ENCODE measurements around the gene CTNNA3.

CTNNA3 gene

DNA sequence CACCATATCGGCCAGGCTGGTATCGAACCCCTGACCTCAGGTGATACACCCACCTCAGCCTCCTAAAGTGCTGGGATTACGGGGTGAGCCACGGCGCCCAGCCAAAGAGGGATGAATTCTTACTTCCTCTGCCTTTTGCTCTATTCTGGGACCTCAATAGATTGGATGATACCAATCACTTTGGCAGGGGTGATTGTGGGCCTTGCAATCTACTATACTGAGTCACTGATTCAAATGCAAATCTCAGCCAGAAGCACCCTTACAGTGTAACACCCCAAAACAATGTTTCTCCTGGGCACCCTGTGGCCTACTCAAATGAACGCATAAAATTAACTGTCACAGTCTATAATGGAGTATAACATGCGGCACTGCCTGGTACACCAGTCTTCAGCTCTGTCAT is 1366.8 kb downstream of the CTNNA3 start:
- no peak for DNase-seq

DNA sequence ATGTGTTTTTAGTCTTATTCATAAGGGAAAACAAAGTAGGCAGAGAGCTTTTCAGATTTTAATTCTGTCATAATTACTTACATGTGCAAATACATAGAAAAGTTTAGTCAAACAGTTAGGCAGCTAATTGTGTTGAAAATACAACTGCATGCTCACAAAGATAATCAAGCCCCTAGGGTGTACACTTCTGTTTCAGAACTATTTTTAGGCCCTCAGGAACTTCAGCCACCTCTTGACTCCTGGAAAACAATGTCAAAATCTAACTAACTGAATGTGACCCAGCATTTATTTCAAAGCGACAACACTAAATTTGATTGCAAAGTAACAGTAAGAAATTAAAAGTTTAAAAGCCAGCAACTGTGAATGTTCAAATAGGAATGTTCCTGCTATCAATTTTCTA is 1369.1 kb downstream of the CTNNA3 start:
- DNase-seq = no peak

DNA sequence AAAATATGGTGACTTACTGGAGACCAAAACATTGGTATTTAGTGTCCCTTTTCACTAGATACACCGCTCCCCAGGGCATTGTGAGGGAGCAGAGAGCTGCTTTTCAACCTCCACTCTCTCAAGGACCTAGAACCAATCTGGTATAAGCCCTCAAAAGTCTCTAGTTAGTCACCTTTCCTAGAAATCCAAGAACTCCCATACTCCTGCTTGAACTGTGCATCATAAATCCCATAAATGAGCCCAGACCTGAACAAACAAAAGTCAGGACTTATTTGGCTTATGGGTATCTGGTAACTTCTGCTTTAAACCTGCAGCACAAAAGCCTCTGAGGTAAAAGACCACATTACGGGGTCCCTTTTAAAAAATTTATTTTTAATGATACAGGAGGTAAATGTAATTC is 1373.2 kb downstream of the CTNNA3 start:
- no peak for DNase-seq

DNA sequence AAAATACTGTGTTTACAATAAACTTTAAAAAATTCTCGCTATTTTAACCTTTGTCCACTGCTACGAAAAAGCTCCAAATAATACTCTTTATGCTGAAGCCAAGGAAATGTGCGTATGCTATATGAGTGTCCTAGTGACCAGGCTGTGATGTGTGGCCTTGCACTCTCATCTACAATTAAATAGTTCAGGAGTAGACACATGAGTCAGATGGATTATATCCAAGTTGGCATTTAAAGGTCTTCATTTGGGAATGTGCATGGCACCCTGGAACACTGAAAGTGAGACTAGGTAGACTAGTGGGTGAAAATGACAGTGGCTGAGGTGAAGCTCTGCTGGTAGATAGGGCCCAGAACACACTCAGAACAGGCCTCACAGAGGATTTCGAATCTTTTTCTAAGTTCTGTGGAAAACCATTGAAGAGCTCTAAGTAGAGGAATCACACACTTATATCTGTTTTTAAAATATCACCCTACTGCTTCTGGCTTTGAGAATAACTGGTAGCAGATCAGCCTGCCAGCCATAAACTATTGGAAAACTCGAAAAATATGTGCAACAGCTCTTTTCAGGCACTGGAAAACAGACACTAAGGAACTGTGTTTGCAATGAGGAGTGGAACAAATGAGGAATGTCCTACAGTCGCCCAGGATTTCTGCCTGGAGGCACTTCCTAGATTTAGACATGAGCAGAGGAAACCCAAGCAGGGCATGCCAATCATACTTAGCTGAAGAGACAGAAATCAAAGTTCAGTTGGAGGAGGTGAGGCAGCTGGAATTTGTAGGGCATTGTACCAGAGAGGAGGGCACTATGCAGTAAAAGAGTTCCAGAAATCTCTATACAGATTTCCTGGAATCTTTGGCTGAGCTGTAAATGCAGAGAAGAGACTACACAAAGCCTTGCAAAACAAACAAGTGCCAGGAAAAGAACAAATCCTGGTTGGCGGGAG is 1374.0 kb downstream of the CTNNA3 start:
- DNase-seq = no peak

DNA sequence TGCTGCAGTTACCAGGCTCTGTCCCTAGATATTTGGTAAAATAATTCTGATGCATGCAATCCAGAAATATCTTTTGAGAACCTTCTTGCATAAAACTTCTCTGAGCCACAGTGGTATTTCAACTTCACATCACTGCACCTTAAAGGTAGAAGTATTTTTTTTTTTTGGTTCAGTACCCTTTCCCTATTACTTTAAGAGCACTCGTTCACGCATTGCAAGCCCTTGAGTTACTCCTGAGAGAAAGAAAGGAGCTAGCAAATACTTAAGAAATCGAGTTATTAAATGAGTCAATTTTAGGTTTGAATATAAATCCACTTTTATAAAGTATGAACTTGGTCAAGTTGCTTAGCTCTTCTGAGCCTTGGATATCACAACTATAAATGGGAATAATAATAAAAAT is 1377.2 kb downstream of the CTNNA3 start:
- no peak for DNase-seq

DNA sequence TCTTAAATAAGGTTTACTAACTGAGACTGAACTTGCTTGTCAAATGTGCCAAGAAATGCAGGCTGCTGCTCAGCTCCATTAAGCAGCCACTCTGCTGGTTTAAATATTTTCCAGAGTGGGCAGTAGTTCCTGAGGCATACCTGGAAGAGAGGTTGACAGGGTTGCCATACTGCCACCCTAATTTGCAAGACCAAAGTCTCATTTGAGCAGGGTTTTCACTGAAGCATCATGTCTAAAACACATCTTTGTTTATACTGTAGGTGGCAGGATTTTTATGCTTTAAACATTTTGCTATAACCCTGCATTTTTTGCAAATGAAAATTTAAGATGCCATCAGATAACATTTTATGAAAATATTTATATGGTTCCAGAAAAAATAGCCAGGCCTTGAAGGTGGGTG is 1388.2 kb downstream of the CTNNA3 start:
- DNase-seq = no peak

DNA sequence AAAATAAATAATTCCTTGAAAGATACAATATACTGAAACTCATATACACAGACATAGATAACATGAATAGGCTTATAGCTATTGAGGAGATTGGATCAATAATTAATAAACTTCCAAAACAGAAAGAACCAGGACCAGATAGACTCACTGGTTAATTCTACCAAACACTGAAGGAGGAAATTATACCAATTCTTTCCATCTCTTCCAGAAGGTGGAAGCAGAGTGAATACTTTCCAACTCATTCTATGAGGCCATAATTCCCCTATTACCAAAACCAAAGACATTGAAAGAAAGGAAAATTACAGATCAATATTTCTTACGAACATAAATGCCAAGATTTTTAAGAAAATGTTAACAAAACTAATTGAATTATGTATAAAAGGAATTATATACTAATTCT is 1394.9 kb downstream of the CTNNA3 start:
- no peak for DNase-seq

DNA sequence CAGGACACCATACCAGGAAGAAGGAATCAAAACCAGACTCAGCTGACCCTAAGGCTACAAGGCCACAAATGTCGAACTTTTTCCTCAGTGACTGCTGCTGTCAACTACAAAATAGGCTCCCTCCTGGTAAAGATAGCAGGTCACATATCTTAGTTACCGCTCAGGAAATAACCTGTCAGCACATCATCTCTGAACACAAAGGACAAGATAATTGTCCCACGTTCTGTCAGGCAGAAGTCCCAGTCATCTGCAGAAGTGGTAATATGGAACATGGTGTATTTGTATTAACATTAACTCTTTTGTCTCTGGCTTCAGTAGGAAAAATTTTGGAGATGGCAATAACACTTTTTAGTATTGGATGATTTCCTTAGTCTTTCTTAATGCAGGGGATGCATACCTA is 1400.4 kb downstream of the CTNNA3 start:
- DNase-seq = no peak

DNA sequence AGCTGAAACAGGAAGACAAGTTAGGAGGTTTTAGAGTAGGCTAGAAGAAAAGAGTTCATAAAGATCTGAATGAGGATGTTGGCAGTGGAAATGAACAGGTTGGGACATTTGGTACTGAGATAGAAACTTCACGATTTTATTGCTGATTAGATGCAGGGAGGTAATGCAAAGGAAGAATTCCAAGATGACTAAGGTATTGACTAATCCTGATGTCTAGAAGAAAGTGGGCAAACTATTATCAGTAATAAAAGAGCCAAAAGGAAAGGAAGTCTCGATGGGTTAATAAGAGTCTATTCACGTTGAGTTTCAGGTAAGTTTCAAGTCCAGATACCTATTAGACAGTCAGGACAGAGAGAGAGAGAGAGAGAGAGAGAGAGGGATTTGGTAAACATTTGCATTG is 1401.5 kb downstream of the CTNNA3 start:
- DNase-seq = no peak

DNA sequence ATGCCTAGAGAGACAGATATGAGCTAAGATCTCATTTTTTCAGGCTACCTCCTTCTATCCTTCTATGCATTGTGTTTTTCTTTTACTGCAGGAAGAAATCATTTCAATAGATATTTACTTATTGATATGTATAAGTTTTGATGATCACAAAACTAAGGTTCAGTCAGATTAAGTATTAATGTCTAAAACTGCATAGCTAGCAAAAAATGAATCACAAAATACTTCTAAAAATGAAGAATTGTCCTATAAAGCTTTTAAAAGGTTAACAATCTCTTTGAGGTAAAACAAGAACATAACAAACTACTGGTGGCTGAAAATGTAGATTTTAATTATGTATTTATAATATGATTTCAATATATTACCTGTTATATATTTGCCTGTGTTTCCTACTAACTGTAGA is 1403.1 kb downstream of the CTNNA3 start:
- DNase-seq = no peak

DNA sequence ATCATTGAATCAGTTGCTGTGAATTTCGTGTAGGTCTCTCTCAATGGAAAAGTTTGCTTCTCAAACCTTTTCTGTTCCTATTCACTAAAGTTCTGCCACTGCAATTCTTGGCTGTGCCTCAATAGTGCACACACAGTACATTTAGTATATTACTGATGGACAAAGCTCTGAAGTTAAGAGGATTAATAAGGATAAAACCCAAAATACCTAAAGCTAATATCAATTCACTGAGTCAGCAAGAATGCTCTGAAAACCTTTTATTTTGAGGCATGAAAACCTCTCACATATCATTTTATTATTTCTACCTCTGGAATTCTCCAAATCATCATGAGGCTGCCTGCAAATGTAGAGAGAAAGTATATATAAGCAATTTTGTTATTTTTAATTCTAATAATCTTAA is 1403.5 kb downstream of the CTNNA3 start:
- DNase-seq = no peak

DNA sequence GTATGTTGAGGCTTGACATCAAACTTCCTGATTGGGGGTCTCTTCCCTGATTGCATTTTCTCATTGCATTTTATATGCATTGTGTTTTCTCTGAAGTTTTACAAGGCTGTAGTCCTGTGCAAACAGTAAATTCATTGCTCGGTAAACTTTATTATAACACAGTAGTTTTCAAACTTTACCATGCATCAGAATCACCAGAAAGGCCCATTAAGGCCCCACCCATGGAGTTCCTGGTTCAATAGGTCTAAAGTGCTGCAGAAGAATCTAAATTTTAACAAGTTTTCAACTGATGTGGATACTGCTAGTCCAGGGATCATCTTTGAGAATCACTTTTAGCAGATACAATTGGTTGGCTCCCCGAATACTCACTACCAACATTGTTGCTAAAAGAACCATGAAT is 1404.9 kb downstream of the CTNNA3 start:
- DNase-seq = no peak

DNA sequence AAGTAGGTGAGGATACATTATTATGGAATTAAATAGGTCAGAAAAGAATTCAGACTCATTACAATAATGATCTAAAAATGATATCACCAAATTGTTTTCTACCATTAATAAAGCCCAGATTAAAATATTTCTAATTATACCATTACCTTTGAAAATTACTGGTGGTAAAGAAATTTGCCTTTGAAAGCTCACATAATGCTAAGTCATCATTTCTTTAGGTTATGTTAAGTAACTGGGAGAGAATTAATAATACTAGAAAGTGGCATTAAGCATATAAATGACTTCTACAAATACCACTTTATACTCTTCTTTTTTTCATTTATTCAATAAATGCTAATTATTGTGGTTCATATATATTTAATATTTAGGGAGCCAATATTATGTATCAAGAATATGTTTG is 1411.4 kb downstream of the CTNNA3 start:
- no peak for DNase-seq

DNA sequence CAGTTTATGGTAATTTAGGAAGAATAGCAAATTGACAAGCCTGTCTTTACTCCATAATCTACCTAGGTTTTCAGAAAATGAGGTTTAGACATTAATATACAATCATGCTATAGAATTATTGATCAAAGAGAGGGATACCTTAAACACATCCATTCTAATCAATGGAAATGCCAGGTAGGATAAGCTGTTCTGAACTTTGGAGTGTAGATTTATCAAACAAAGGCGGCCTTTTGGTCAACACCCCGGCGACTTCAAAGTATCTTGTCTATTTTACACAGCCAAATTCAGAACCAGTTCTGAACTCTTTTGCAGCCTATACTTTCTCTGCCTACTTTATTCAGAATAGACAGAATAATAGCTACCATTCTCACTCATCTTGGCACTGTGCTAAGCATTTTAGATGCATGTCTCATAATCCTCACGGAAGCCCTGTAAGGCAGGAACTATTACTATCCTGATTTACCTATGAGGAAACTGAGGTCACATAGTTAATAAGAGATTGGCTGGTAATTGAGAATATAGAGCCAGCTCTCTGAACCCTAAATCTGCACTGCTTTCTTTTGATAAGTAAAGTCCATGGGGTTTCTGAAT is 1412.0 kb downstream of the CTNNA3 start:
- DNase-seq = no peak

DNA sequence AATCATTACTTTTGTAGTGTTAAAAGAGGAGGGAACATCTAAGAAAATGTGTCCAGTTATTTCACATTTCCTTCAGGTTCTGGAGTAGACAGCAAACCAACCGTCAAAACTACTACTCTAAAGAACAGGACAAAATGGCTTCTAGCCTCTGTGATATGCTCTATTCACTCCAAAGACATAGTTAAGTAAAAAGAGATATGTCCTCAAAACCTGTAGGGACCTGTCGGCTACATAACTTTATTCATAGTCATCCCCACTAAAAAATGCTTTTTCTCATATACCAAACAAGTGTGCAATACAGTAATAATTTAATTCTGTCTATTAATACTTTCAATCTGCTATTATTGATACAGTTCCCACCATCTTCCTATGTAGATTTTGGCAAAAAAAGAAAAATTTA is 1412.9 kb downstream of the CTNNA3 start:
- DNase-seq = no peak

DNA sequence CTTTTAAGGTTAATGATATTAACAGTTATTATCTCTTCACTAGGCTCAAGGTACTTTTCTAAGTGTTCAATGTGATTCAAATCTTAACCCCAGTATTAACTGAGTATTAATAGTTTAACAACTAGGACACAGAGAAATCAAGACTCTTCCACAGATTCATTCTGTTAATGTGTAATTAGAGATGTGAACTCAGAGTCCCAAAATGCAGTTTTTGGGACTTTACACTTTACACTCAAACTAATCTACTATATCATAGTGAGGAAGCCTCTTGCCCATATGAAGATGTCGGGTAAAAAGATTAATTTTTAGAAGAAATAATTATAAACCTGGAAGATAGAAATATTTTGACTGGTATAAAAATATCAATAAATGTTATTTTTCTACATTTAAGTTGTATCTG is 1414.7 kb downstream of the CTNNA3 start:
- DNase-seq = no peak

DNA sequence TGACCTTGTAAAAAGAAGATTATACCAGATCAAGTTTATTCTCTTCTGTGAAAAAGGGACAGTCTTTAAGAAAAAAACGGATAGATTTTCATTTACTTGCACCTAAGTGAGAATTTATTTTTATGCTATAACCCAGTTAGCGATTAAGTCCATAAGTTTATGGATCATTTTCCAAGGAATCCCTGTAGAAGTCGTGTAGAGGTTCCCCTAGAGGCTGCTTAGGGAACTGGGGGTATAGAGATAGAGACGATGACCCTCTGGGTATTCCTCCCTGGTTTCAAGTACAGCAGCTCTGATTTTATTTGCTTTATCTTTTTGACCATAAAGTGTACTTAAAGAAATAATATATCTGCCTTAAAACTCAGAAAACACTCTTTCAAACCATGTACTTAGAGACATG is 1418.5 kb downstream of the CTNNA3 start:
- DNase-seq = no peak

DNA sequence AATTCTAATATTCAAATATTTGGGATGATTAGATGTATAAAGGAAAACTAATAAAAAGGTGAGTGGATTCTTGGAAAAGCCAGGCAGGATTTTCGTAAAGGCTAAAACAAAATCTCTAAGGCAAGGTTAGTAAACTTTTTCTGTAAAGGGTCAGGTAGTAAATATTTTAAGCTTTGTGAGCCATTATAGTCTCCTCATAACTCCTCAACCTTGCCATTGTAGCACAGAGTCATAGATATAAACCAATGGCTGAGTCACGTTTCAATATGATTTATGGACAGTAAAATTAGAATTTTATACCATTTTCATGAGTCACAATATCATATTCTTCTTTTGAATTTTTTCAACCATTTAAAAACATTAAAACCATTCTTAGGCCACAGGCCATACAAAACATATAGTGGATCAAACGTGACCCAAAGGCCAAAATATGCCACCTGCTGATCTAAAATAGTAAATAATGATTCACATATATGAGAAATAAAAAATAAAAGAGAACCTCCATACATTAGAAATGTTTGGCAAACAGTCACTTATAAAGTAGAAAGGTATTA is 1422.0 kb downstream of the CTNNA3 start:
- DNase-seq = no peak

DNA sequence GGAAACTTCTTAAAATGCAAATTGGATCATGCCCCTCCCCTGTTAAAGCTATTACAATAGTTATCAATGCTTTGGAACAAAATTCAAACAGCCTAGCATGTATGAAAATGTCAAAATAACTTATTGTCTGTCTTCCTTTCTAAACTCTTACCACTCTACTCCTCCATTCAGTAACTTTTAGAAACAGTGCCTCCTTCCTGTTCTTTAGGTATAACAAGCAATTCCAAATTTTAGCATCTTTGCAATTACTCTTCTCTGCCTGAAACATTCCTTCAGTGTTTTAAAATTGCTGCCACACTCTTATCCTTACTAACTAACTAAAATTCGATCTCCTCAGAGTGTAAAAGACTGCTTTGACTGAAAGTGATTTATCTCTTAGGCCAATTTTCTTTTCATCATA is 1430.6 kb downstream of the CTNNA3 start:
- DNase-seq = no peak

DNA sequence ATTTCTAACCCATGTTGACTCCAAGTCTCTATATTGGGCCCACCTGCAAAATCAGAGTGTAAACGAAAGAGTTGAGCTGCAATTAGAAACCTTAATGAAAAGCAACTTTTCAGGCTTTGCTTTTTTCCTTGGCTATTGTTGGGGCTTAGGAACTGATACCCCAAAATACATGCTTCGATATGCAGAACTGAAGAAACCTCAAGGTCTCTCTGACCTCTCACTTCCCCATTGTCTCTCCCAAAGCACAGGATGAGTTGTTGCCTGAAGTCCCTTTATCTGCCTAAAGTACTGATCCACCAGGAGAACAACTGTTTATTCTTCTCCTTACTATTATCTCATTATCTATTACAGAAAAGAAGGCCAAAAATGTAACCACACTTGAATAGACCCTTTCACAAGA is 1436.2 kb downstream of the CTNNA3 start:
- DNase-seq = no peak

DNA sequence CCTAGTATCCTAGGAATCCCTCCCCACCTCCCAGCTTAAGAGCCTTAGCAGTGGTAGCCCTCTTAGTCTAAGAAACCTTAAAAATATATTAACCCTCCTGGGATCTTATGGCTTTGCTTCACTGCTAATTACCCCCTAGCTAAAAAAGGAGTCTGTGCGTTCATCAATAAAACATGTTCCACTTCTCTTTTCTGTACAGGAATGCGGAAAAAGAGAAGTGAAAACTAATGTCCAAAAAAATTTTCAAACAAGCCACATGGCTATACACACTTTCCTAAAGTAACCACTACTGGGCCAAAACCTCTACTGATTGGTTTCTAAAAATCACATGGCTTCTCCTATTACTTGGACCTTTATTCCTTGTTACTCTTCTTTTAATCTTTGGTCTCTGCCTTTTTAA is 1437.3 kb downstream of the CTNNA3 start:
- no peak for DNase-seq

DNA sequence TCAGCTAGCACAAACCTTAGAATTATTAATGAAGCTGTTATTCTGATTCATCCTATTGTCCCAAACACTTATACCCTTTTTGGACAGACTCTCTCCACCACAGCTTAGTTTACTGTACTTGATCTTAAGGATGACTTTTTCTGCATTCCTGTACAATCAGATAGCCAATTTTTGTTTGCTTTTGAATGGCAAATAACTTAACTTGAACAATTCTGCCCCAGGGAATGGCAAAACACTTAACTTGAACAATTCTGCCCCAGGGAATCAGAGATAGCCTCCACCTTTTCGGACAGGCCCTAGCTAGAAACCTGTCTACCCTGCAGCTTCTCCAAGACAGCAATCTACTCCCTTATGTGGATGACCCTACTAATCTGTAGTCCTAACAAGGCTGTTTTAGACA is 1438.2 kb downstream of the CTNNA3 start:
- DNase-seq = no peak

DNA sequence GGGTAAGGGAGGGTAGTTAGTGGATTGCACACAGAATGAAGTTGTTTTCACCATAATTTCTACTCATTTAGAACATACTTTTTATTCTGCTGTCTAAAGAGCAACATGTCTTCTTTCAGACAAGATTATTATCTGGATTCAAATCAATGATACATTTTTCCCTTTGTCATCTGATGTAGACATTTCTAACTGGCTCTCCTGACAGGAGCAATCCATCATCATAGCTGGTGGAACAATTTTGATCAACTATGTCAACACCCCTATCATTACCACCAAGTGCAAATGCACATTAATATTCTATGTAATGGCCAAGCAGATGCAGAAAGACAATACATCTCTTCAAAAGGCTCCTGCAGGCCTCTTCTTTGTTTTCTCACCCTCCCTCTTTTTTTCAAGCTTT is 1443.0 kb downstream of the CTNNA3 start:
- no peak for DNase-seq

DNA sequence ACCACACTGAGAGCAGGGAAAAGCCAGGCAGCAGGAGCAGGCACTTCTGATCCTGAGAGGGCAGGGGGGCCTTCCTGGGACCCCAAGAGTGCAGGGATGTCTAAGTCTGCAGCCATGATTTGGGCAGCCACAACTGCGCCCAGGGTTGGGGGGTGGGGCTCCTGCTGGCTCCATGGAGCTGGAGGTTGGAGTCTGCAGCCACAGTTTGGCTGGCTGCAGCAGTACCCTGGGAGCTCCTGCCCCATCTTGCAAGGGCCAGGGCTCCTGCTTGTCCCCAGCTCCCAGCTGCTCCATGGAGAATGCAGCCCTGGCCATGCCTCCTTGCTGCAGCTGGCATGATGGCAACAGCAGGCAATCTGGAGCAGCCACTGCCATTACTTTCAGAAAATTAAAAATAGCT is 1449.8 kb downstream of the CTNNA3 start:
- no peak for DNase-seq

DNA sequence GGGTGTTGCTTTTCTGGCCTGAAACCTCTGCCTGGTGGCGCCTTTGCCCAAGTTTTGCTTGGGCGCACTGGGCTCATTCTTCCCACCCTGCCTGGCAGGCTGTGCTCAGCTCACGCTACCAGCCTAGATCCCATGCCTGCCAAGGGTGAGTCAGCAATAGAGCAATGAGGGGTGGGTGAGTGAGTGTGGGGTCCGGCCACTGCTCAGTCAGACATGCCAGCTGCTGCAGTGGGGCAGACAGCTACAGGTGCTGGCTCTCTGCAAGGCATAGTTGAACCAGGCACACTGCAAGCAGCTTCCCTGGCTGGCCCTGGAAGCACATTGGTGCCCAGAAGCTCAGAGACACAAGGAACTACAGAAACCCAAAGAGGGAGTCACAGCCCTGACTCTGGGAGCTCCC is 1451.0 kb downstream of the CTNNA3 start:
- no peak for DNase-seq
